Tibial nerve (tissue), 4 donors: ENCODE results near the gene SFXN5.

Experiments
- EP300 ChIP-seq, 2 donors: sonication (generic); formaldehyde crosslinking; IDR thresholded peaks; one replicate each; pipeline ENCODE4 v1.6.1; 2017; ENCODE audit warnings: antibody characterized with exemption in 2 of 2, mild to moderate bottlenecking in 1 of 2
- POLR2A ChIP-seq, 2 donors: fragments of 450-650 bp; IDR thresholded peaks; one replicate each; pipeline ENCODE4 v1.6.1; 2017; ENCODE audit warnings: antibody characterized with exemption in 2 of 2, mild to moderate bottlenecking in 2 of 2, moderate library complexity in 2 of 2
- TF ChIP-seq, protein P1 (sequence below), 5 experiments: fragments of 200-600 bp in 3 of 5; fragments of 450-650 bp in 2 of 5; sonication (generic) in 3 of 5; IDR thresholded peaks; one replicate each; pipeline ENCODE4 v1.5.1; 2016 to 2019; ENCODE audit warnings: antibody characterized with exemption in 5 of 5, mild to moderate bottlenecking in 3 of 5, moderate library complexity in 2 of 5

DNA sequence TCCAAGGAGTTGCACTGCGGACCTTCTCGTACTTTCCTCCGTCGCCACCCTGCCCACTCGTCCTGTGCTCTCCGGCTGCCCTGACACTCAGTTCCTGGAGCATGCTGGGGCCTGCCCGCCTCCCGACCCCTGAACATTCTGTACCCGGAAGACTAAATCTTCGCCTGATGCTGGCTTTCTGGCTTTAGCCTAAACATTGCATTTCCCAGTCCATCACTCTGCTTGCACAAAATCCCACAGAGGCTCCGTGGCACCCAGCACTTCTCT is 550 bp upstream of the SFXN5 start:
- TF ChIP-seq, protein P1, sequence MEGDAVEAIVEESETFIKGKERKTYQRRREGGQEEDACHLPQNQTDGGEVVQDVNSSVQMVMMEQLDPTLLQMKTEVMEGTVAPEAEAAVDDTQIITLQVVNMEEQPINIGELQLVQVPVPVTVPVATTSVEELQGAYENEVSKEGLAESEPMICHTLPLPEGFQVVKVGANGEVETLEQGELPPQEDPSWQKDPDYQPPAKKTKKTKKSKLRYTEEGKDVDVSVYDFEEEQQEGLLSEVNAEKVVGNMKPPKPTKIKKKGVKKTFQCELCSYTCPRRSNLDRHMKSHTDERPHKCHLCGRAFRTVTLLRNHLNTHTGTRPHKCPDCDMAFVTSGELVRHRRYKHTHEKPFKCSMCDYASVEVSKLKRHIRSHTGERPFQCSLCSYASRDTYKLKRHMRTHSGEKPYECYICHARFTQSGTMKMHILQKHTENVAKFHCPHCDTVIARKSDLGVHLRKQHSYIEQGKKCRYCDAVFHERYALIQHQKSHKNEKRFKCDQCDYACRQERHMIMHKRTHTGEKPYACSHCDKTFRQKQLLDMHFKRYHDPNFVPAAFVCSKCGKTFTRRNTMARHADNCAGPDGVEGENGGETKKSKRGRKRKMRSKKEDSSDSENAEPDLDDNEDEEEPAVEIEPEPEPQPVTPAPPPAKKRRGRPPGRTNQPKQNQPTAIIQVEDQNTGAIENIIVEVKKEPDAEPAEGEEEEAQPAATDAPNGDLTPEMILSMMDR (IDR thresholded peaks at IDR 0.05), result no peak
- no peak for TF ChIP-seq POLR2A (IDR thresholded peaks at IDR 0.05)
- TF ChIP-seq EP300 (IDR thresholded peaks at IDR 0.05), result no peak
